Activated CD4-positive, alpha-beta memory T cell treated with anti-CD3 and anti-CD28 coated beads, Interleukin-2, amount 10 ng/mL, durations not matched to agents 7 days and 5 days (primary cell): ENCODE data around the gene IL34. TPM values are rescaled to one million over a fixed set of nuclear protein-coding genes. Genes with fewer than 3 reads are reported as not detected.
A peak's percentile ranks its signal among the peaks of the same experiment; 100 is the strongest.

Experiments used
- CTCF ChIA-PET: fragments of 350-600 bp; sonication (Branson Sonifier 250); formaldehyde crosslinking; loops from one replicate; lab custom pipeline; 2021; ENCODE audit warnings: antibody characterized with exemption, inconsistent platforms; lab: Charles Lee
- POLR2A ChIA-PET: fragments of 350-600 bp; sonication (Branson Sonifier 250); formaldehyde crosslinking; loops from one replicate; lab custom pipeline; 2021; ENCODE audit warnings: antibody characterized with exemption; lab: Charles Lee
- DNase-seq: peaks from one replicate; pipeline ENCODE4 v3.0.0-alpha.2; 2020
- H3K27ac Mint-ChIP-seq: one replicate; pipeline ENCODE4 v1.8.0; 2021; ENCODE audit warnings: mild to moderate bottlenecking, mixed read lengths
- H3K27me3 Mint-ChIP-seq: one replicate; pipeline ENCODE4 v1.8.0; 2021; ENCODE audit warnings: mixed read lengths
- H3K36me3 Mint-ChIP-seq: one replicate; pipeline ENCODE4 v1.8.0; 2021; ENCODE audit warnings: low read depth, mixed read lengths
- H3K4me1 Mint-ChIP-seq: one replicate; pipeline ENCODE4 v1.8.0; 2021; ENCODE audit warnings: mixed read lengths
- H3K4me3 Mint-ChIP-seq: one replicate; pipeline ENCODE4 v1.8.0; 2021; ENCODE audit warnings: mild to moderate bottlenecking, mixed read lengths
- H3K9me3 Mint-ChIP-seq: one replicate; pipeline ENCODE4 v1.8.0; 2021; ENCODE audit warnings: mixed read lengths
- total RNA-seq, 2 experiments: library from RNA; stranded (reverse); gene quantifications; one replicate each; pipeline ENCODE4 v1.2.3, GENCODE V29; 2021

Gene IL34
- total RNA-seq, 2 experiments from 2014 or later: not detected

- no peak overlapping the region for H3K27ac Mint-ChIP-seq
- no peak overlapping the region for H3K4me3 Mint-ChIP-seq
- H3K4me1 Mint-ChIP-seq: peaks cover 7% of the 10 kb centered on the region
- H3K27me3 Mint-ChIP-seq: peaks cover 6% of the 10 kb centered on the region
- H3K36me3 Mint-ChIP-seq: no peaks in the 10 kb centered on the region
- ChIA-PET CTCF (interaction anchor here (0.9 to 3.8 kb wide), 3 partner anchors 12 to 92 kb away, joined by 3 to 28 read pairs (median 4); no protein-coding TSS in a partner anchor), POLR2A (interaction anchor here (1.9 kb wide), 1 partner anchor 90 kb away, joined by 4 read pairs; no protein-coding TSS in a partner anchor)
- H3K9me3 Mint-ChIP-seq: no peaks in the 10 kb centered on the region
- DNase-seq: no peak
Measured at GRCh38 chr16:70679671-70680494, 33.5 kb downstream of the IL34 start.

GRCh38 chr16:70680495-70681381 is 34.4 kb downstream of the IL34 start:
- Mint-ChIP-seq H3K27me3 (peaks cover 9% of the 10 kb centered on the region), H3K9me3 (no peaks in the 10 kb centered on the region), H3K4me1 (peaks cover 7% of the 10 kb centered on the region), H3K36me3 (no peaks in the 10 kb centered on the region), H3K4me3 (no peak overlapping the region), H3K27ac (no peak overlapping the region)
- no peak for DNase-seq
- CTCF ChIA-PET: interaction anchor here (0.9 to 3.8 kb wide), 2 partner anchors 86 to 91 kb away, joined by 3 to 28 read pairs; no protein-coding TSS in a partner anchor
- POLR2A ChIA-PET: no interaction called here

- DNase-seq: no peak
- Mint-ChIP-seq H3K27me3 (peaks cover 13% of the 10 kb centered on the region), H3K36me3 (no peaks in the 10 kb centered on the region), H3K4me1 (peaks cover 9% of the 10 kb centered on the region), H3K9me3 (no peaks in the 10 kb centered on the region), H3K27ac (no peak overlapping the region), H3K4me3 (no peak overlapping the region)
- POLR2A ChIA-PET: interaction anchor here (1.1 kb wide), 1 partner anchor 88 kb away, joined by 3 read pairs; no protein-coding TSS in a partner anchor
- CTCF ChIA-PET: interaction anchor here (3.8 kb wide), 1 partner anchor 90 kb away, joined by 28 read pairs; no protein-coding TSS in a partner anchor
Measured at GRCh38 chr16:70681382-70682238, 35.3 kb downstream of the IL34 start.

GRCh38 chr16:70682239-70683145 is 36.1 kb downstream of the IL34 start:
- Mint-ChIP-seq H3K36me3 (no peaks in the 10 kb centered on the region), H3K27ac (no peak overlapping the region), H3K4me3 (no peak overlapping the region), H3K9me3 (no peaks in the 10 kb centered on the region), H3K4me1 (peaks cover 9% of the 10 kb centered on the region), H3K27me3 (peaks cover 14% of the 10 kb centered on the region)
- POLR2A ChIA-PET: interaction anchor here (0.7 to 1.1 kb wide), 2 partner anchors 55 to 87 kb away, joined by 3 read pairs; no protein-coding TSS in a partner anchor
- no peak for DNase-seq
- CTCF ChIA-PET: no interaction called here

GRCh38 chr16:70683146-70683944 is 37.0 kb downstream of the IL34 start:
- CTCF ChIA-PET: no interaction called here
- Mint-ChIP-seq H3K9me3 (no peaks in the 10 kb centered on the region), H3K4me1 (peaks cover 9% of the 10 kb centered on the region)

GRCh38 chr16:70684146-70685060 is 38.0 kb downstream of the IL34 start:
- Mint-ChIP-seq H3K4me1 (peaks cover 4% of the 10 kb centered on the region), H3K4me3 (no peak overlapping the region), H3K27ac (no peak overlapping the region), H3K36me3 (no peaks in the 10 kb centered on the region), H3K27me3 (peaks cover 14% of the 10 kb centered on the region), H3K9me3 (no peaks in the 10 kb centered on the region)
- ChIA-PET POLR2A (no interaction called here), CTCF (no interaction called here)
- no peak for DNase-seq

More at GRCh38 chr16:70683146-70683944, 37.0 kb downstream of the IL34 start:
- no peak overlapping the region for H3K27ac Mint-ChIP-seq
- no peaks in the 10 kb centered on the region for H3K36me3 Mint-ChIP-seq
- DNase-seq: no peak
- no peak overlapping the region for H3K4me3 Mint-ChIP-seq
- peaks cover 14% of the 10 kb centered on the region for H3K27me3 Mint-ChIP-seq
- POLR2A ChIA-PET: no interaction called here

- CTCF ChIA-PET: no interaction called here
- H3K9me3 Mint-ChIP-seq: no peaks in the 10 kb centered on the region
- H3K27me3 Mint-ChIP-seq: peaks cover 14% of the 10 kb centered on the region
- POLR2A ChIA-PET: no interaction called here
- H3K4me3 Mint-ChIP-seq: peak overlapping the region; percentile 27
- H3K4me1 Mint-ChIP-seq: peaks cover 4% of the 10 kb centered on the region
- H3K27ac Mint-ChIP-seq: no peak overlapping the region
- no peaks in the 10 kb centered on the region for H3K36me3 Mint-ChIP-seq
- no peak for DNase-seq
Measured at GRCh38 chr16:70685061-70685937, 38.9 kb downstream of the IL34 start.

- no peak for DNase-seq
- H3K4me3 Mint-ChIP-seq: peak within 1 kb of the TSS; percentile 27
- CTCF ChIA-PET: no interaction called here
Measured at GRCh38 chr16:70685938-70686375, 39.6 kb downstream of the IL34 start, which contains the start of gene MTSS2. MTSS2 (minus strand) TSS chr16:70686053; CDS start chr16:70685791, 262 bp downstream.

GRCh38 chr16:70686376-70687101 is 40.2 kb downstream of the IL34 start:
- peaks cover 14% of the 10 kb centered on the region for H3K27me3 Mint-ChIP-seq
- no peak overlapping the region for H3K4me3 Mint-ChIP-seq
- no peaks in the 10 kb centered on the region for H3K36me3 Mint-ChIP-seq
- CTCF ChIA-PET: interaction anchor here (0.8 to 2.3 kb wide), 2 partner anchors 84 to 85 kb away, joined by 4 to 10 read pairs; no protein-coding TSS in a partner anchor
- H3K4me1 Mint-ChIP-seq: peaks cover 1% of the 10 kb centered on the region
- POLR2A ChIA-PET: interaction anchor here (0.9 to 2.3 kb wide), 2 partner anchors 10 to 56 kb away, joined by 3 to 8 read pairs; no protein-coding TSS in a partner anchor
- no peak overlapping the region for H3K27ac Mint-ChIP-seq
- DNase-seq: no peak
- H3K9me3 Mint-ChIP-seq: no peaks in the 10 kb centered on the region

More at GRCh38 chr16:70685938-70686375, 39.6 kb downstream of the IL34 start, which contains the start of gene MTSS2:
- Mint-ChIP-seq H3K4me1 (peaks cover 1% of the 10 kb centered on the region), H3K27ac (no peak within 1 kb of the TSS), H3K36me3 (no peaks in the 10 kb centered on the region), H3K9me3 (no peaks in the 10 kb centered on the region), H3K27me3 (peaks cover 14% of the 10 kb centered on the region)
- POLR2A ChIA-PET: interaction anchor here (0.9 kb wide), 1 partner anchor 57 kb away, joined by 3 read pairs; no protein-coding TSS in a partner anchor
